ENCODE measurements around the gene SIGLEC7. TPM values are rescaled to one million over a fixed set of nuclear protein-coding genes. Genes with fewer than 3 reads are reported as not detected.

Gene SIGLEC7
- total RNA-seq, 1 donor from 2014 or later, result not detected

- Histone ChIP-seq H2AFZ (ENCODE audit: low read depth, low read length) (no peak overlapping the region), H3K4me1 (ENCODE audit: insufficient read depth, low read length) (no peaks in the 10 kb centered on the region), H3K4me3 (ENCODE audit: insufficient read depth, low read depth, low read length) (no peak overlapping the region), H3K4me2 (ENCODE audit: low read length) (no peak overlapping the region), H3K79me2 (ENCODE audit: insufficient read depth, low read length) (peaks cover 7% of the 10 kb centered on the region), H3K27me3 (ENCODE audit: insufficient read depth, low read length) (no peaks in the 10 kb centered on the region), H3K36me3 (ENCODE audit: insufficient read depth, low read length) (peaks cover 7% of the 10 kb centered on the region), H3K27ac (ENCODE audit: low read depth, low read length) (no peak overlapping the region), H3K9ac (ENCODE audit: low read length) (no peak overlapping the region), H3K9me3 (ENCODE audit: insufficient read depth, low read depth, low read length) (no peaks in the 10 kb centered on the region), H4K20me1 (ENCODE audit: insufficient read depth, low read length) (peaks cover 62% of the 10 kb centered on the region)
- FAIRE-seq, result no peak
- DNase-seq (ENCODE audit: low read depth), result no peak
- TF ChIP-seq EZH2 (IDR thresholded peaks at IDR 0.05; ENCODE audit: insufficient read depth, low read length) (no peak), CTCF (IDR thresholded peaks at IDR 0.05; ENCODE audit: insufficient read depth, low read depth, low read length) (no peak)
- H3K27ac Mint-ChIP-seq (ENCODE audit: unreplicated experiment), result no peak overlapping the region
- H3K36me3 Mint-ChIP-seq (ENCODE audit: low read depth, unreplicated experiment), result peaks cover 5% of the 10 kb centered on the region
- peaks cover 3% of the 10 kb centered on the region for H3K27me3 Mint-ChIP-seq (ENCODE audit: low read depth, unreplicated experiment)
- no peaks in the 10 kb centered on the region for H3K9me3 Mint-ChIP-seq (ENCODE audit: unreplicated experiment)
- H3K4me3 Mint-ChIP-seq (ENCODE audit: unreplicated experiment), result no peak overlapping the region
- peaks cover 2% of the 10 kb centered on the region for H3K4me1 Mint-ChIP-seq (ENCODE audit: low read depth, unreplicated experiment)
Observed at GRCh38 chr19:51098365-51099046, 43.6 kb upstream of the SIGLEC7 start.

GRCh38 chr19:51099047-51099382 is 43.1 kb upstream of the SIGLEC7 start:
- Histone ChIP-seq H3K9ac (ENCODE audit: low read length) (no peak overlapping the region), H3K4me2 (ENCODE audit: low read length) (no peak overlapping the region), H2AFZ (ENCODE audit: low read depth, low read length) (no peak overlapping the region), H3K36me3 (ENCODE audit: insufficient read depth, low read length) (peaks cover 7% of the 10 kb centered on the region), H3K27me3 (ENCODE audit: insufficient read depth, low read length) (no peaks in the 10 kb centered on the region), H3K4me1 (ENCODE audit: insufficient read depth, low read length) (no peaks in the 10 kb centered on the region), H3K4me3 (ENCODE audit: insufficient read depth, low read depth, low read length) (no peak overlapping the region), H3K27ac (ENCODE audit: low read depth, low read length) (no peak overlapping the region), H4K20me1 (ENCODE audit: insufficient read depth, low read length) (peaks cover 60% of the 10 kb centered on the region), H3K79me2 (ENCODE audit: insufficient read depth, low read length) (peaks cover 7% of the 10 kb centered on the region), H3K9me3 (ENCODE audit: insufficient read depth, low read depth, low read length) (no peaks in the 10 kb centered on the region)
- Mint-ChIP-seq H3K36me3 (ENCODE audit: low read depth, unreplicated experiment) (peaks cover 8% of the 10 kb centered on the region), H3K27me3 (ENCODE audit: low read depth, unreplicated experiment) (peaks cover 2% of the 10 kb centered on the region), H3K27ac (ENCODE audit: unreplicated experiment) (no peak overlapping the region), H3K4me3 (ENCODE audit: unreplicated experiment) (no peak overlapping the region), H3K4me1 (ENCODE audit: low read depth, unreplicated experiment) (peaks cover 2% of the 10 kb centered on the region), H3K9me3 (ENCODE audit: unreplicated experiment) (no peaks in the 10 kb centered on the region)
- FAIRE-seq (no peak), DNase-seq (ENCODE audit: low read depth) (no peak)
- no peak for TF ChIP-seq EZH2 (IDR thresholded peaks at IDR 0.05; ENCODE audit: insufficient read depth, low read length)
- TF ChIP-seq CTCF (IDR thresholded peaks at IDR 0.05; ENCODE audit: insufficient read depth, low read depth, low read length), result no peak

GRCh38 chr19:51100601-51101000 is 41.5 kb upstream of the SIGLEC7 start:
- Histone ChIP-seq H3K4me1 (ENCODE audit: insufficient read depth, low read length) (no peaks in the 10 kb centered on the region), H3K4me2 (ENCODE audit: low read length) (no peak overlapping the region), H3K4me3 (ENCODE audit: insufficient read depth, low read depth, low read length) (no peak overlapping the region), H3K36me3 (ENCODE audit: insufficient read depth, low read length) (peaks cover 7% of the 10 kb centered on the region), H3K9me3 (ENCODE audit: insufficient read depth, low read depth, low read length) (no peaks in the 10 kb centered on the region), H4K20me1 (ENCODE audit: insufficient read depth, low read length) (peaks cover 63% of the 10 kb centered on the region), H3K27me3 (ENCODE audit: insufficient read depth, low read length) (no peaks in the 10 kb centered on the region), H3K79me2 (ENCODE audit: insufficient read depth, low read length) (peaks cover 20% of the 10 kb centered on the region), H3K9ac (ENCODE audit: low read length) (no peak overlapping the region), H2AFZ (ENCODE audit: low read depth, low read length) (no peak overlapping the region), H3K27ac (ENCODE audit: low read depth, low read length) (no peak overlapping the region)
- H3K9me3 Mint-ChIP-seq (ENCODE audit: unreplicated experiment), result no peaks in the 10 kb centered on the region
- no peak overlapping the region for H3K4me3 Mint-ChIP-seq (ENCODE audit: unreplicated experiment)
- no peak overlapping the region for H3K27ac Mint-ChIP-seq (ENCODE audit: unreplicated experiment)
- TF ChIP-seq EZH2 (IDR thresholded peaks at IDR 0.05; ENCODE audit: insufficient read depth, low read length) (no peak), CTCF (IDR thresholded peaks at IDR 0.05; ENCODE audit: insufficient read depth, low read depth, low read length) (no peak)
- no peak for FAIRE-seq
- H3K36me3 Mint-ChIP-seq (ENCODE audit: low read depth, unreplicated experiment), result peaks cover 8% of the 10 kb centered on the region
- peaks cover 2% of the 10 kb centered on the region for H3K4me1 Mint-ChIP-seq (ENCODE audit: low read depth, unreplicated experiment)
- no peaks in the 10 kb centered on the region for H3K27me3 Mint-ChIP-seq (ENCODE audit: low read depth, unreplicated experiment)
- DNase-seq (ENCODE audit: low read depth), result no peak

Data from astrocyte (in vitro differentiated cells and primary cell).